T-cell (primary cell): ENCODE results near the gene MYCN. TPM values are rescaled to one million over a fixed set of nuclear protein-coding genes. Genes with fewer than 3 reads are reported as not detected.

ENCODE experiments used
- ATAC-seq, 4 experiments: fragments of 200-7000 bp in 3 of 4; fragments of 150-1000 bp in 1 of 4; cut with Tn5 transposase; replicated peaks in 1 of 4; 1 replicate in 3 of 4; 2 replicates in 1 of 4; pipeline ENCODE4 v1.10.0; 2021; ENCODE audit warnings: moderate library complexity in 3 of 4, mild to moderate bottlenecking in 2 of 4, moderate number of reproducible peaks in 1 of 4
- CTCF ChIA-PET, 2 donors: fragments of 300-600 bp; sonication (Branson Sonifier 250); formaldehyde crosslinking; loops; one replicate each; lab custom pipeline; 2022; ENCODE audit warnings: antibody characterized with exemption in 2 of 2; lab: Charles Lee
- POLR2A ChIA-PET, 2 donors: fragments of 300-600 bp; sonication (Branson Sonifier 250); formaldehyde crosslinking; loops; one replicate each; lab custom pipeline; 2022; ENCODE audit warnings: antibody characterized with exemption in 2 of 2; lab: Charles Lee
- DNase-seq, 35 experiments: peaks; one replicate each; pipeline versions ENCODE4 v3.0.0 to v3.0.0-alpha.2; 2013 to 2023
- H3K27ac ChIP-seq: one replicate; pipeline ENCODE4 v1.5.1; 2013; ENCODE audit warnings: low read length
- H3K27me3 ChIP-seq, 2 experiments: replicated peaks in 1 of 2; 1 replicate in 1 of 2; 2 replicates in 1 of 2; pipeline versions ENCODE4 v1.6.1 to v1.7.0; 2013; ENCODE audit warnings: low read length in 1 of 2, mixed read lengths in 1 of 2; ENCODE audit not compliant: control insufficient read depth in 2 of 2, insufficient read depth in 2 of 2; ENCODE audit errors: extremely low read depth in 1 of 2
- H3K36me3 ChIP-seq, 2 donors: 1 replicate in 1 of 2; 2 replicates in 1 of 2; pipeline versions ENCODE4 v1.6.1 to v1.7.0; 2013; ENCODE audit warnings: low read length in 1 of 2; ENCODE audit not compliant: control insufficient read depth in 2 of 2, insufficient read depth in 1 of 2; ENCODE audit errors: extremely low read depth in 1 of 2
- H3K4me1 ChIP-seq, 2 experiments: 1 replicate in 1 of 2; 2 replicates in 1 of 2; pipeline versions ENCODE4 v1.6.1 to v1.7.0; 2013; ENCODE audit warnings: low read length in 2 of 2, mixed read lengths in 1 of 2; ENCODE audit not compliant: insufficient read depth in 2 of 2, control insufficient read depth in 1 of 2; ENCODE audit errors: extremely low read depth in 1 of 2
- H3K4me3 ChIP-seq, 2 donors: 1 replicate in 1 of 2; 2 replicates in 1 of 2; pipeline versions ENCODE4 v1.5.1 to v1.7.0; 2013; ENCODE audit warnings: mild to moderate bottlenecking in 2 of 2, low read length in 1 of 2, moderate library complexity in 1 of 2; ENCODE audit not compliant: control insufficient read depth in 1 of 2; ENCODE audit errors: extremely low read depth in 1 of 2
- H3K9me3 ChIP-seq: 2 replicates; pipeline ENCODE4 v1.7.0; 2013
- H3K27ac Mint-ChIP-seq, 2 donors: one replicate each; pipeline ENCODE4 v1.8.0; 2020 to 2021; ENCODE audit warnings: mild to moderate bottlenecking in 2 of 2, mixed read lengths in 2 of 2
- H3K27me3 Mint-ChIP-seq, 2 donors: one replicate each; pipeline ENCODE4 v1.8.0; 2021 to 2022; ENCODE audit warnings: mixed read lengths in 2 of 2
- H3K36me3 Mint-ChIP-seq: one replicate; pipeline ENCODE4 v1.8.0; 2021; ENCODE audit warnings: mixed read lengths
- H3K4me1 Mint-ChIP-seq, 3 donors: one replicate each; pipeline ENCODE4 v1.8.0; 2020 to 2022; ENCODE audit warnings: mixed read lengths in 3 of 3, mild to moderate bottlenecking in 1 of 3
- H3K4me3 Mint-ChIP-seq, 3 donors: one replicate each; pipeline ENCODE4 v1.8.0; 2020 to 2022; ENCODE audit warnings: mild to moderate bottlenecking in 3 of 3, mixed read lengths in 3 of 3, moderate library complexity in 3 of 3
- H3K9me3 Mint-ChIP-seq, 3 donors: one replicate each; pipeline ENCODE4 v1.8.0; 2020 to 2022; ENCODE audit warnings: mixed read lengths in 3 of 3
- WGBS: methylation state at CpG from one replicate; pipeline ENCODE4 v1.1.5; 2013; ENCODE audit warnings: missing lambda C conversion rate; ENCODE audit not compliant: insufficient coverage; 5-methylcytosine and 5-hydroxymethylcytosine counted together
- total RNA-seq, 35 experiments: library from RNA in 6 of 35; stranded (reverse) in 6 of 35; fragments of 120-200 nt in 1 of 35; gene quantifications; one replicate each; pipeline versions ENCODE4 v1.2.1 to v1.2.4 and lab custom pipeline; 2013 to 2026

Gene MYCN
- total RNA-seq, 5 donors from 2014 or later (not counting 1 experiment from before 2014, with no cell fraction given), result 0.25 to 1.5 (median 1.3) TPM

- ATAC-seq (no peak), DNase-seq (no peak)
- H3K27ac ChIP-seq, result no peak overlapping the region
- Mint-ChIP-seq H3K27me3 (peaks cover 2 to 8% of the 10 kb centered on the region in 2 donors), H3K36me3 (no peaks in the 10 kb centered on the region), H3K9me3 (peaks cover 5 to 16% (median 13%) of the 10 kb centered on the region in 3 donors), H3K4me1 (no peaks in the 10 kb centered on the region), H3K4me3 (no peak overlapping the region), H3K27ac (no peak overlapping the region)
- POLR2A ChIA-PET, result no interaction called here
- CTCF ChIA-PET, result interaction anchor here in 1 of 2 donors (0.5 kb wide), 1 partner anchor 24 kb away, joined by 3 read pairs; no protein-coding TSS in a partner anchor
- no peak overlapping the region for H3K4me3 ChIP-seq
- no peaks in the 10 kb centered on the region for H3K36me3 ChIP-seq
- peaks cover 0 to 12% of the 10 kb centered on the region in 2 experiments for H3K27me3 ChIP-seq
- H3K9me3 ChIP-seq, result no peaks in the 10 kb centered on the region
- H3K4me1 ChIP-seq, result no peaks in the 10 kb centered on the region
- 100% methylated on average over 1 of the region's 8 CpGs for WGBS
These were observed 45.7 kb upstream of the MYCN start for GRCh38 chr2:15894481-15895144.

- Histone ChIP-seq H3K4me1 (no peaks in the 10 kb centered on the region), H3K27ac (no peak overlapping the region), H3K4me3 (no peak overlapping the region), H3K27me3 (peaks cover 0 to 6% of the 10 kb centered on the region in 2 experiments), H3K9me3 (no peaks in the 10 kb centered on the region), H3K36me3 (no peaks in the 10 kb centered on the region)
- POLR2A ChIA-PET, result no interaction called here
- WGBS, result 60% methylated on average over 3 of the region's 7 CpGs
- H3K36me3 Mint-ChIP-seq, result no peaks in the 10 kb centered on the region
- H3K27me3 Mint-ChIP-seq, result peaks cover 2 to 8% of the 10 kb centered on the region in 2 donors
- no peaks in the 10 kb centered on the region for H3K4me1 Mint-ChIP-seq
- CTCF ChIA-PET, result no interaction called here
- ATAC-seq (no peak), DNase-seq (no peak)
- H3K9me3 Mint-ChIP-seq, result peaks cover 11 to 16% (median 13%) of the 10 kb centered on the region in 3 donors
- H3K27ac Mint-ChIP-seq, result no peak overlapping the region
- H3K4me3 Mint-ChIP-seq, result no peak overlapping the region
These were observed 44.5 kb upstream of the MYCN start for GRCh38 chr2:15895615-15896469.

- Histone ChIP-seq H3K27ac (no peak overlapping the region), H3K36me3 (no peaks in the 10 kb centered on the region), H3K27me3 (peaks cover 0 to 6% of the 10 kb centered on the region in 2 experiments), H3K9me3 (no peaks in the 10 kb centered on the region), H3K4me3 (no peak overlapping the region), H3K4me1 (no peaks in the 10 kb centered on the region)
- POLR2A ChIA-PET, result no interaction called here
- Mint-ChIP-seq H3K4me1 (no peaks in the 10 kb centered on the region), H3K27me3 (peaks cover 2 to 8% of the 10 kb centered on the region in 2 donors), H3K36me3 (no peaks in the 10 kb centered on the region), H3K27ac (no peak overlapping the region), H3K4me3 (no peak overlapping the region), H3K9me3 (peaks cover 11 to 20% (median 13%) of the 10 kb centered on the region in 3 donors)
- DNase-seq (no peak), ATAC-seq (no peak)
- CTCF ChIA-PET, result no interaction called here
- WGBS, result no CpG with 5 or more reads among the region's 4 CpGs
These were observed 43.5 kb upstream of the MYCN start for GRCh38 chr2:15896859-15897258.

- Histone ChIP-seq H3K4me1 (no peaks in the 10 kb centered on the region), H3K36me3 (no peaks in the 10 kb centered on the region), H3K9me3 (no peaks in the 10 kb centered on the region), H3K27ac (no peak overlapping the region), H3K27me3 (peaks cover 0 to 6% of the 10 kb centered on the region in 2 experiments), H3K4me3 (no peak overlapping the region)
- whole genome bisulfite sequencing, result no CpG with 5 or more reads among the region's 4 CpGs
- Mint-ChIP-seq H3K27me3 (peaks cover 3 to 8% of the 10 kb centered on the region in 2 donors), H3K36me3 (no peaks in the 10 kb centered on the region), H3K4me1 (no peaks in the 10 kb centered on the region), H3K4me3 (no peak overlapping the region), H3K27ac (no peak overlapping the region), H3K9me3 (peaks cover 11 to 20% (median 13%) of the 10 kb centered on the region in 3 donors)
- ChIA-PET CTCF (no interaction called here), POLR2A (no interaction called here)
- ATAC-seq, result no peak
- DNase-seq, result no peak
These were observed 42.8 kb upstream of the MYCN start for GRCh38 chr2:15897431-15898098.

GRCh38 chr2:15899327-15899612 lies 41.1 kb upstream of the MYCN start:
- peaks cover 0 to 6% of the 10 kb centered on the region in 2 experiments for H3K27me3 ChIP-seq
- no peak overlapping the region for H3K27ac ChIP-seq
- Mint-ChIP-seq H3K9me3 (peaks cover 11 to 20% (median 13%) of the 10 kb centered on the region in 3 donors), H3K4me3 (no peak overlapping the region), H3K36me3 (no peaks in the 10 kb centered on the region), H3K27me3 (peaks cover 2 to 5% of the 10 kb centered on the region in 2 donors), H3K4me1 (no peaks in the 10 kb centered on the region), H3K27ac (no peak overlapping the region)
- H3K36me3 ChIP-seq, result no peaks in the 10 kb centered on the region
- ChIA-PET POLR2A (no interaction called here), CTCF (no interaction called here)
- WGBS, result no CpG with 5 or more reads among the region's 2 CpGs
- H3K4me3 ChIP-seq, result no peak overlapping the region
- DNase-seq (no peak), ATAC-seq (no peak)
- H3K9me3 ChIP-seq, result no peaks in the 10 kb centered on the region
- no peaks in the 10 kb centered on the region for H3K4me1 ChIP-seq

GRCh38 chr2:15899751-15900493 lies 40.4 kb upstream of the MYCN start:
- ChIA-PET CTCF (no interaction called here), POLR2A (interaction anchor here in 1 of 2 donors (0.5 kb wide), 1 partner anchor 83 kb away, joined by 3 read pairs; no protein-coding TSS in a partner anchor)
- H3K4me3 Mint-ChIP-seq, result no peak overlapping the region
- no peaks in the 10 kb centered on the region for H3K36me3 Mint-ChIP-seq
- peaks cover 2 to 5% of the 10 kb centered on the region in 2 donors for H3K27me3 Mint-ChIP-seq
- WGBS, result 79% methylated on average over 2 of the region's 6 CpGs
- ATAC-seq (no peak), DNase-seq (no peak)
- Histone ChIP-seq H3K27ac (no peak overlapping the region), H3K36me3 (no peaks in the 10 kb centered on the region), H3K4me1 (no peaks in the 10 kb centered on the region), H3K4me3 (no peak overlapping the region), H3K9me3 (no peaks in the 10 kb centered on the region), H3K27me3 (peaks cover 0 to 6% of the 10 kb centered on the region in 2 experiments)
- H3K9me3 Mint-ChIP-seq, result peaks cover 11 to 20% (median 13%) of the 10 kb centered on the region in 3 donors
- no peak overlapping the region for H3K27ac Mint-ChIP-seq
- no peaks in the 10 kb centered on the region for H3K4me1 Mint-ChIP-seq
